GM12878 (cell line): Measurements from ENCODE around the gene INSL3. TPM values are rescaled to one million over a fixed set of nuclear protein-coding genes. Genes with fewer than 3 reads are reported as not detected.

ENCODE experiments used
- ATAC-seq: fragments of 200-7000 bp; cut with Tn5 transposase; 3 replicates; pipeline ENCODE4 v1.9.1; 2020; ENCODE audit warnings: mild to moderate bottlenecking, moderate library complexity
- BruUV-seq: library from RNA; stranded (reverse); fragments of 400-500 nt; replicated peaks from 2 replicates; lab custom pipeline; 2021; lab: Mats Ljungman, UMichigan
- CTCF ChIA-PET: fragments of 300-600 bp; sonication (Branson Sonifier 250); formaldehyde crosslinking; extraction: SDS; loops from one replicate; lab custom pipeline; 2021; ENCODE audit warnings: inconsistent platforms; lab: Yijun Ruan, JAX
- POLR2A ChIA-PET: fragments of 350-600 bp; formaldehyde crosslinking; extraction: SDS; loops from one replicate; lab custom pipeline; 2021; ENCODE audit warnings: inconsistent platforms; lab: Charles Lee
- RAD21 ChIA-PET: fragments of 300-600 bp; sonication (Branson Sonifier 250); formaldehyde crosslinking; loops from one replicate; lab custom pipeline; 2023; ENCODE audit warnings: antibody characterized with exemption; ENCODE audit not compliant: unreplicated experiment; lab: Charles Lee
- SMC1A ChIA-PET: fragments of 300-600 bp; sonication (Branson Sonifier 250); formaldehyde crosslinking; loops from one replicate; lab custom pipeline; 2023; ENCODE audit not compliant: unreplicated experiment, uncharacterized antibody; lab: Charles Lee
- DNase-seq: peaks from one replicate; pipeline ENCODE4 v3.0.0-alpha.2; 2011; ENCODE audit warnings: low read depth, low spot score
- FAIRE-seq: peaks from 3 replicates; lab custom pipeline; 2011; peaks lifted over from hg19 to GRCh38; lab: Jason Lieb, UNC
- H2AFZ ChIP-seq: 2 replicates; pipeline ENCODE4 v1.6.0; 2011; ENCODE audit warnings: low read depth, low read length, control low read depth; ENCODE audit not compliant: control insufficient read depth
- H3K27ac ChIP-seq: 2 replicates; pipeline ENCODE4 v1.5.1; 2011; ENCODE audit warnings: control low read depth; ENCODE audit not compliant: control insufficient read depth, insufficient read depth
- H3K27me3 ChIP-seq, 2 experiments: replicated peaks in 1 of 2; 2 replicates each; pipeline versions ENCODE4 v1.6.0 to v1.6.1; 2011; ENCODE audit warnings: low read length in 1 of 2; ENCODE audit not compliant: control insufficient read depth in 2 of 2, insufficient read depth in 2 of 2
- H3K36me3 ChIP-seq, 2 experiments: 2 replicates each; pipeline ENCODE4 v1.5.1; 2011; ENCODE audit warnings: low read length in 1 of 2; ENCODE audit not compliant: control insufficient read depth in 2 of 2, insufficient read depth in 2 of 2
- H3K4me1 ChIP-seq: 2 replicates; pipeline ENCODE4 v1.6.1; 2011; ENCODE audit warnings: mild to moderate bottlenecking, low read length, moderate library complexity, mixed read lengths; ENCODE audit not compliant: control insufficient read depth, insufficient read depth
- H3K4me2 ChIP-seq: 2 replicates; pipeline ENCODE4 v1.6.0; 2011; ENCODE audit warnings: control low read depth; ENCODE audit not compliant: control insufficient read depth, insufficient read depth
- H3K4me3 ChIP-seq: fragments of 200-600 bp; sonication (generic); 2 replicates; pipeline ENCODE4 v1.5.1; 2016
- H3K79me2 ChIP-seq: 2 replicates; pipeline ENCODE4 v1.6.0; 2011; ENCODE audit warnings: low read length; ENCODE audit not compliant: control insufficient read depth, insufficient read depth
- H3K9ac ChIP-seq: 2 replicates; pipeline ENCODE4 v1.8.0; 2011; ENCODE audit warnings: low read length, control low read depth, mixed read lengths; ENCODE audit not compliant: control insufficient read depth, insufficient read depth
- H3K9me3 ChIP-seq: replicated peaks from 3 replicates; pipeline ENCODE4 v1.5.1; 2011; ENCODE audit warnings: mild to moderate bottlenecking, low read length; ENCODE audit not compliant: control insufficient read depth, insufficient read depth
- H4K20me1 ChIP-seq: 2 replicates; pipeline ENCODE4 v1.6.0; 2011; ENCODE audit not compliant: control insufficient read depth, insufficient read depth
- CBFB ChIP-seq: IDR thresholded peaks from 2 replicates; pipeline ENCODE4 v1.6.1; 2016; ENCODE audit warnings: antibody characterized with exemption, low read depth
- FOS ChIP-seq: IDR thresholded peaks from 3 replicates; pipeline ENCODE4 v1.6.1; 2011; ENCODE audit warnings: borderline replicate concordance; ENCODE audit not compliant: insufficient read length; ENCODE audit errors: extremely low read depth
- MEF2B ChIP-seq: fragments of 450-650 bp; IDR thresholded peaks from 2 replicates; pipeline ENCODE4 v1.6.1; 2018; ENCODE audit warnings: mild to moderate bottlenecking, moderate library complexity; ENCODE audit not compliant: partially characterized antibody, poor library complexity, severe bottlenecking
- NKRF ChIP-seq: fragments of 450-650 bp; conservative IDR thresholded peaks from 2 replicates; pipeline ENCODE4 v1.6.1; 2017; ENCODE audit warnings: mild to moderate bottlenecking, moderate library complexity
- PBX3 ChIP-seq: IDR thresholded peaks from 2 replicates; pipeline ENCODE4 v1.6.1; 2011; ENCODE audit warnings: mild to moderate bottlenecking, low read depth, low read length, moderate library complexity; ENCODE audit not compliant: insufficient replicate concordance
- RFX5 ChIP-seq: IDR thresholded peaks from 2 replicates; pipeline ENCODE4 v1.6.1; 2011; ENCODE audit warnings: low read depth, low read length, improper control_type of control experiment
- SMARCA5 ChIP-seq: fragments of 450-650 bp; IDR thresholded peaks from 2 replicates; pipeline ENCODE4 v1.6.1; 2017; ENCODE audit warnings: mild to moderate bottlenecking
- ZNF217 ChIP-seq: fragments of 450-650 bp; IDR thresholded peaks from 2 replicates; pipeline ENCODE4 v1.6.1; 2017; ENCODE audit warnings: antibody characterized with exemption, mild to moderate bottlenecking
- ZNF592 ChIP-seq: fragments of 450-650 bp; IDR thresholded peaks from 2 replicates; pipeline ENCODE4 v1.6.1; 2017; ENCODE audit warnings: mild to moderate bottlenecking, moderate library complexity
- WGBS: methylation state at CpG from one replicate; pipeline ENCODE4 v1.1.6; 2016; ENCODE audit warnings: low lambda C conversion rate; ENCODE audit not compliant: insufficient replicate concordance, insufficient coverage; ENCODE audit errors: missing lambda C conversion rate; 5-methylcytosine and 5-hydroxymethylcytosine counted together
- in situ Hi-C: fragments of 300-500 bp; cut with MboI; formaldehyde crosslinking; loops from 9 replicates; pipeline ENCODE4 v1.14.3; 2018; ENCODE audit warnings: mixed read lengths
- intact Hi-C: fragments of 100-400 bp; cut with micrococcal nuclease; formaldehyde crosslinking; loops from one replicate; pipeline ENCODE4 v1.14.2; 2022; ENCODE audit not compliant: unreplicated experiment
- polyA plus RNA-seq, 11 experiments: library from polyadenylated mRNA; depleted of rRNA in 4 of 11; unstranded in 6 of 11; stranded (reverse) in 5 of 11; fragments of >200 nt; fragmentation: Nextera tagmentation in 4 of 11; fragmentation: Illumina TruSeq in 1 of 11; extraction: Ambion mirVana in 4 of 11; extraction: Trizol in 1 of 11; gene quantifications; 1 replicate in 1 of 11; 2 replicates in 10 of 11; pipeline versions ENCODE4 v1.2.1 to v1.2.3, GENCODE V29; 2011 to 2016; ENCODE audit warnings: inconsistent platforms in 2 of 11, missing spikeins in 2 of 11, low read depth in 1 of 11
- total RNA-seq, 4 experiments: library from RNA; depleted of rRNA in 3 of 4; stranded (reverse); fragments of >200 nt in 3 of 4; fragmentation: Illumina TruSeq in 1 of 4; extraction: Trizol in 1 of 4; gene quantifications; 2 replicates each; pipeline versions ENCODE4 v1.2.1 to v1.2.3, GENCODE V29; 2013 to 2021

INSL3 gene
- total and polyA plus RNA-seq, 10 of the 15 experiments (the other 5 are each of a cell fraction or from before 2014, with no cell fraction given), result 0.27 to 1.9 (median 0.70) TPM

GRCh38 chr19:17795495-17795856 is 25.8 kb downstream of the INSL3 start:
- in situ Hi-C loops, result no loop called here
- BruUV-seq, result no TSS peak
- no peak overlapping the region for H2AFZ ChIP-seq
- intact Hi-C loops, result no loop called here
- no peak overlapping the region for H3K9ac ChIP-seq
- ChIA-PET SMC1A (no interaction called here), RAD21 (no interaction called here), CTCF (interaction anchor here (1.6 kb wide), 1 partner anchor 189 kb away, joined by 3 read pairs; no protein-coding TSS in a partner anchor), POLR2A (no interaction called here)
- H4K20me1 ChIP-seq, result no peaks in the 10 kb centered on the region
- TF ChIP-seq CBFB (no peak), SMARCA5 (no peak), NKRF (no peak), PBX3 (no peak), RFX5 (no peak), ZNF592 (no peak), ZNF217 (no peak), FOS (no peak), MEF2B (no peak)
- H3K36me3 ChIP-seq, result no peaks in the 10 kb centered on the region
- ATAC-seq, result no peak
- H3K4me3 ChIP-seq, result no peak overlapping the region
- WGBS, result 46% methylated on average over 14 of the region's 14 CpGs
- H3K79me2 ChIP-seq, result no peaks in the 10 kb centered on the region
- H3K27ac ChIP-seq, result no peak overlapping the region
- DNase-seq, result no peak
- H3K4me1 ChIP-seq, result no peaks in the 10 kb centered on the region
- peaks cover 3 to 6% of the 10 kb centered on the region in 2 experiments; a peak in 3 of 4 replicates for H3K27me3 ChIP-seq
- FAIRE-seq, result no peak
- H3K4me2 ChIP-seq, result no peak overlapping the region
- H3K9me3 ChIP-seq, result no peaks in the 10 kb centered on the region
